CD4-positive, alpha-beta memory T cell (primary cell): ENCODE data around the gene AKR7A3. TPM values are rescaled to one million over a fixed set of nuclear protein-coding genes. Genes with fewer than 3 reads are reported as not detected.
"Not testable (repeated sequence)": the region's sequence is repeated elsewhere in the genome, so short reads cannot be mapped to it uniquely, and the experiment has no call there.

Experiments
- CTCF ChIA-PET: fragments of 350-600 bp; sonication (Branson Sonifier 250); formaldehyde crosslinking; loops from one replicate; lab custom pipeline; 2021; ENCODE audit warnings: inconsistent platforms; ENCODE audit not compliant: partially characterized antibody; lab: Charles Lee
- POLR2A ChIA-PET: fragments of 350-600 bp; sonication (Branson Sonifier 250); formaldehyde crosslinking; loops from one replicate; lab custom pipeline; 2021; ENCODE audit not compliant: partially characterized antibody; lab: Charles Lee
- DNase-seq, 5 donors: peaks; one replicate each; pipeline versions ENCODE4 v3.0.0 to v3.0.0-alpha.2; 2020 to 2022; ENCODE audit warnings: mixed read lengths in 1 of 5
- H3K27ac ChIP-seq: one replicate; pipeline ENCODE4 v1.7.0; 2013; ENCODE audit warnings: low read depth, low read length
- H3K27me3 ChIP-seq: 2 replicates; pipeline ENCODE4 v1.7.0; 2013; ENCODE audit warnings: mild to moderate bottlenecking, low read length, moderate library complexity; ENCODE audit not compliant: insufficient read depth
- H3K36me3 ChIP-seq: 2 replicates; pipeline ENCODE4 v1.7.0; 2013; ENCODE audit warnings: mild to moderate bottlenecking, low read length, moderate library complexity; ENCODE audit not compliant: insufficient read depth
- H3K4me1 ChIP-seq: 2 replicates; pipeline ENCODE4 v1.7.0; 2013; ENCODE audit warnings: mild to moderate bottlenecking, low read length, moderate library complexity; ENCODE audit not compliant: insufficient read depth
- H3K4me3 ChIP-seq, 2 donors: one replicate each; pipeline ENCODE4 v1.7.0; 2013; ENCODE audit warnings: low read length in 2 of 2, mild to moderate bottlenecking in 1 of 2
- H3K9me3 ChIP-seq, 2 donors: one replicate each; pipeline ENCODE4 v1.7.0; 2013; ENCODE audit warnings: low read length in 2 of 2, control low read depth in 1 of 2; ENCODE audit not compliant: control insufficient read depth in 1 of 2
- H3K27ac Mint-ChIP-seq, 7 donors: one replicate each; pipeline ENCODE4 v1.8.0; 2020 to 2021; ENCODE audit warnings: mixed read lengths in 7 of 7, mild to moderate bottlenecking in 6 of 7, inconsistent platforms in 3 of 7, moderate library complexity in 3 of 7
- H3K27me3 Mint-ChIP-seq, 2 donors: one replicate each; pipeline ENCODE4 v1.8.0; 2020 to 2021; ENCODE audit warnings: mixed read lengths in 2 of 2
- H3K36me3 Mint-ChIP-seq, 2 donors: one replicate each; pipeline ENCODE4 v1.8.0; 2020 to 2021; ENCODE audit warnings: mixed read lengths in 2 of 2, inconsistent platforms in 1 of 2, mild to moderate bottlenecking in 1 of 2
- H3K4me1 Mint-ChIP-seq, 4 donors: one replicate each; pipeline ENCODE4 v1.8.0; 2020 to 2021; ENCODE audit warnings: mixed read lengths in 4 of 4, mild to moderate bottlenecking in 1 of 4
- H3K4me3 Mint-ChIP-seq, 8 donors: one replicate each; pipeline ENCODE4 v1.8.0; 2020 to 2021; ENCODE audit warnings: mixed read lengths in 8 of 8, mild to moderate bottlenecking in 7 of 8, moderate library complexity in 6 of 8, inconsistent platforms in 3 of 8
- H3K9me3 Mint-ChIP-seq, 8 donors: one replicate each; pipeline ENCODE4 v1.8.0; 2020 to 2021; ENCODE audit warnings: mixed read lengths in 8 of 8, mild to moderate bottlenecking in 5 of 8, inconsistent platforms in 3 of 8, moderate library complexity in 1 of 8
- intact Hi-C: fragments of 100-400 bp; cut with micrococcal nuclease; formaldehyde crosslinking; loops from one replicate; pipeline ENCODE4 v1.15.1; 2023
- polyA plus RNA-seq, 2 donors: library from polyadenylated mRNA; unstranded; fragments of 300-500 nt; fragmentation: Illumina TruSeq; gene quantifications; one replicate each; pipeline ENCODE4 v1.2.3, GENCODE V29; 2021
- total RNA-seq, 2 experiments: library from RNA; stranded (reverse); gene quantifications; one replicate each; pipeline ENCODE4 v1.2.3, GENCODE V29; 2021

Gene AKR7A3
- total and polyA plus RNA-seq, 4 experiments from 2014 or later: 0.86 to 1.1 TPM; not detected in 2

GRCh38 chr1:19274636-19275035 lies 13.9 kb downstream of the AKR7A3 start:
- Histone ChIP-seq H3K36me3 (no peaks in the 10 kb centered on the region), H3K4me3 (no peak overlapping the region), H3K27me3 (no peaks in the 10 kb centered on the region), H3K9me3 (no peaks in the 10 kb centered on the region), H3K4me1 (no peaks in the 10 kb centered on the region), H3K27ac (no peak overlapping the region)
- no peak overlapping the region for H3K27ac Mint-ChIP-seq
- H3K36me3 Mint-ChIP-seq: peaks cover 1 to 8% of the 10 kb centered on the region in 2 donors
- H3K4me3 Mint-ChIP-seq: no peak overlapping the region
- intact Hi-C loops: no loop called here
- peaks cover 0 to 6% (median 1%) of the 10 kb centered on the region in 4 donors for H3K4me1 Mint-ChIP-seq
- DNase-seq: no peak
- CTCF ChIA-PET: no interaction called here
- peaks cover 0 to 16% (median 5%) of the 10 kb centered on the region in 8 donors for H3K9me3 Mint-ChIP-seq
- peaks cover 8 to 11% of the 10 kb centered on the region in 2 donors for H3K27me3 Mint-ChIP-seq
- POLR2A ChIA-PET: no interaction called here

DNA sequence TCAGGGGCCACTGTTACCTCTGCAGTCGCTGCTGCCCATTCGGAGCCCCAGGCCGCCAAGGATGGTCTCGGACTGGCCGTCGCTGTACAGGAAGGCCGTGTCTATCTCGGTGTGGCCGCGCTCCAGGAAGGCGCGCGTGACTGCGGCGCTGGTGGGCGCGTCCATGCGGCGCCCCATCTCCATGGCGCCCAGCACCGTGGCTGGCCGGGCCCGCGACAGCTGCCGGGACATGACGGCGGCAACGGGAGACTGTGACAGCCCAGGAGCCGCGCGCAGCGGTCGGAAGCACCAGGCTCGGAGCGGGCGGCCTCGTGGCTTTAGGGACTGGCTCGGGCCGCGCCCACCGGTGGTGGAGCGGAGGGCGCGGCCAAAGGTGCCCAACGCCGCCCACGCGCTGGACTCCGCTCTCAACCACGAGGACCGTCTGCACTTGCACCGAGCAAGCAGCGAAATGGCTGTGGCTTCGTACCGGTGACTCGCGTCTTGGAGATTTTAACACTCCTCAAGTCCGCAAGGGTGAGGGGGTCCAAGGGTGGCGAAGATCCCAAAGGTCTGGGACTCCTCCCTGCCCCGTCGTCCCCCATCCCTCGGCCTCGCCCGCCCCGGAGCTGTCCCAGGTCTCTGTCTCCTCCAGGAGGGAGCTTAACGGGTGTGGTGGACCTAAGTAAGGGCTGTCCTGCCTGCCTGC lies 14.6 kb downstream of the AKR7A3 start:
- peaks cover 0 to 16% (median 5%) of the 10 kb centered on the region in 8 donors for H3K9me3 Mint-ChIP-seq
- POLR2A ChIA-PET, H3K27ac ChIP-seq, intact Hi-C loops, H3K4me1 Mint-ChIP-seq, H3K4me3 Mint-ChIP-seq, H3K4me3 ChIP-seq, H3K36me3 ChIP-seq, H3K4me1 ChIP-seq, DNase-seq, CTCF ChIA-PET, H3K9me3 ChIP-seq, H3K27me3 ChIP-seq, H3K36me3 Mint-ChIP-seq, H3K27ac Mint-ChIP-seq: not testable (repeated sequence)
- peaks cover 8 to 11% of the 10 kb centered on the region in 2 donors for H3K27me3 Mint-ChIP-seq

DNA sequence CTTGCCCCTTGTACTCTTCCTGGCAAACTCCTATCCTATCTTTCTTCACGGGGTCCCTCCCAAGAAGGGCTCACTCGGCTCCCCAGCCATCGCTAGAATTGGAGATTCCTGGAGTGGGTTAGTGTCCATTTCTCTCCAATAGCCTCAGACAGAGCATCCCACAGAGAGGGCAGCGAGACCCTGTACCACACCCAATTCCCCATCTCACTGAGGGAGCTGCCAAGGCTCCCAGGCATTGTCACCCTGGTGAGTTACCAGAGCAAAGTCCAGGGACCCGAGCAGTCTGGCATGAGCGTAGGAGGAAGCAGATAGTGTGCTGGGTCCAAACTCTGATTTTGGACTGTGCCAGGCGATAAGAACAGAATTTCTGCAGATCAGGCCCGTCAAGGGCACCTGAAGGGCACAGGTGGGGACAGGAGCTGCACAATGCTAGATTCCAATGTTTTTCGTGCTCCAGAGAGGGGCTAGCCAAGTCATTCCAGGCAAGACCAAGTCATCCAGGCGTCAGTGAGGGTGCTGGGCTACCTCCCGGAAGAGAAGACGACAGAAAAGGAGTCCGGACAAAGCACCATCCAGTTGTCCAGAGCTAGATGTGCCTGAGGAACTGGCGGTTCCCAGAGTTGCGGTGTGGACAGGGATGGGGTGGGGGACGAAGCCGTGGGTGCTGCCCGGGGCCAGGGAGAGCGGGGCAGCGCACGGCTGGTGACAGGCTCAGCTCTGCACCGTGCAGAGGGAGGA lies 15.3 kb downstream of the AKR7A3 start:
- peaks cover 0 to 6% (median 1%) of the 10 kb centered on the region in 4 donors for H3K4me1 Mint-ChIP-seq
- H3K9me3 Mint-ChIP-seq: peaks cover 0 to 16% (median 5%) of the 10 kb centered on the region in 8 donors
- CTCF ChIA-PET: no interaction called here
- peaks cover 8 to 11% of the 10 kb centered on the region in 2 donors for H3K27me3 Mint-ChIP-seq
- peak overlapping the region in 4 of 8 donors; percentile 2 to 32 (median 6) for H3K4me3 Mint-ChIP-seq
- Histone ChIP-seq H3K9me3 (no peaks in the 10 kb centered on the region), H3K36me3 (no peaks in the 10 kb centered on the region), H3K27me3 (no peaks in the 10 kb centered on the region), H3K4me1 (no peaks in the 10 kb centered on the region), H3K4me3 (no peak overlapping the region), H3K27ac (no peak overlapping the region)
- no peak overlapping the region for H3K27ac Mint-ChIP-seq
- POLR2A ChIA-PET: no interaction called here
- H3K36me3 Mint-ChIP-seq: peaks cover 1 to 8% of the 10 kb centered on the region in 2 donors
- no peak for DNase-seq
- intact Hi-C loops: no loop called here

- CTCF ChIA-PET: no interaction called here
- no peak overlapping the region for H3K4me3 Mint-ChIP-seq
- POLR2A ChIA-PET: no interaction called here
Observed at GRCh38 chr1:19272064-19272463, 16.5 kb downstream of the AKR7A3 start.

GRCh38 chr1:19270343-19270730 lies 18.2 kb downstream of the AKR7A3 start:
- DNase-seq, H3K36me3 Mint-ChIP-seq, H3K4me1 ChIP-seq, H3K27ac ChIP-seq, H3K4me1 Mint-ChIP-seq, H3K4me3 Mint-ChIP-seq, H3K9me3 ChIP-seq, CTCF ChIA-PET, H3K36me3 ChIP-seq, intact Hi-C loops, H3K27ac Mint-ChIP-seq, H3K4me3 ChIP-seq, H3K27me3 ChIP-seq, POLR2A ChIA-PET: not testable (repeated sequence)
- peaks cover 8 to 12% of the 10 kb centered on the region in 2 donors for H3K27me3 Mint-ChIP-seq
- H3K9me3 Mint-ChIP-seq: peaks cover 0 to 14% (median 3%) of the 10 kb centered on the region in 8 donors

More at GRCh38 chr1:19272064-19272463, 16.5 kb downstream of the AKR7A3 start:
- peaks cover 8 to 11% of the 10 kb centered on the region in 2 donors for H3K27me3 Mint-ChIP-seq
- Histone ChIP-seq H3K27me3 (no peaks in the 10 kb centered on the region), H3K27ac (no peak overlapping the region), H3K4me1 (no peaks in the 10 kb centered on the region), H3K9me3 (no peaks in the 10 kb centered on the region), H3K4me3 (no peak overlapping the region), H3K36me3 (no peaks in the 10 kb centered on the region)
- intact Hi-C loops: no loop called here
- H3K9me3 Mint-ChIP-seq: peaks cover 0 to 16% (median 5%) of the 10 kb centered on the region in 8 donors
- no peak for DNase-seq
- peaks cover 1 to 8% of the 10 kb centered on the region in 2 donors for H3K36me3 Mint-ChIP-seq
- H3K27ac Mint-ChIP-seq: no peak overlapping the region
- H3K4me1 Mint-ChIP-seq: peaks cover 0 to 6% (median 1%) of the 10 kb centered on the region in 4 donors

DNA sequence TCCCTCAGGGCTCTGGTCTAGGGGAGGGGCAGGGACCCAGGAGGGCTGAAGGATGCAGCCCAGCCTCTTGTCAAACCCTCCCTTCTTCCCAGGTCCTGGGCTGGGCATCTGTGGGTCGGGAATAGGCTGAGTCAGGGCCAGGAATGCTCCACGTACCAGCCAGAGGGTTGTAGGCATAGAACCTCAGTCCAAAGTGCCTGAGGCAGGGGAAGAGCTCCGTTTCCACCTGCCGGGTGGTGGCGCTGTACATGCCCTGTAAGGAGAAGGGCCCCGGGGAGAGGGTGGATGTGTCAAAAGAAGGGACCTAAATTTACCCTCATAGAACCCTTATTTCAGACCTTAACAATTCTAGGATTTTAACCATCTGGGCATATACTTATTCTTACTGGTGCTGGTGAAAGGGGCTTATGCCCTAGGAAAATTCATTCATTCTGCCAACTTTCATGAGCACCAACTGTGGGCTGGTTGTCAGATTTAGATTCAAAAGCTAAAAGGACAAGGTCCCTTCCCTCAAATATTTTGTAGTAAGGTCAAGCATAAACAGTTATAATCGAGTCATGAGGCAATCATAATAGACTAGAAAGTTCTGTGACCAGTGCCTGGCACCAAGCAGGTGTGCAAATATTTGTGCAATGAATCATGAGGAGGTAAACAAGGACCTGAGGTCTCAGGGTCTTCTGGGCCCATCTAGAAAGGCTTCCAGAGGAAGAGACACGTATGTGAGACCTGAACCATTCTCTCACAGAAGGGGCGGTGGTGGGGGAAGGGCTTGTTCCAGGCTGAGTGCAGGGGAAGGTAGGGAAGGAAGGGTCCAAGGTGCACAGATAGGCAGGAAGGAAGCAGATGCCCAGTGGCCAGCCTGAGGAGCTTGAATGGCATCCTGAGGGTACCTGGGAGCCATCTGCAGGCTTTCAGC lies 18.9 kb downstream of the AKR7A3 start:
- H3K36me3 ChIP-seq, H3K4me1 ChIP-seq, H3K27ac ChIP-seq, POLR2A ChIA-PET, H3K36me3 Mint-ChIP-seq, H3K4me3 ChIP-seq, CTCF ChIA-PET, DNase-seq, H3K4me1 Mint-ChIP-seq, H3K9me3 Mint-ChIP-seq, H3K27me3 ChIP-seq, H3K27ac Mint-ChIP-seq, H3K4me3 Mint-ChIP-seq, intact Hi-C loops, H3K9me3 ChIP-seq: not testable (repeated sequence)
- H3K27me3 Mint-ChIP-seq: peaks cover 8 to 12% of the 10 kb centered on the region in 2 donors

GRCh38 chr1:19268445-19268844 lies 20.1 kb downstream of the AKR7A3 start:
- no peaks in the 10 kb centered on the region for H3K27me3 ChIP-seq
- no peak overlapping the region for H3K4me3 Mint-ChIP-seq
- H3K9me3 Mint-ChIP-seq: peaks cover 0 to 5% (median 1%) of the 10 kb centered on the region in 8 donors
- H3K4me3 ChIP-seq: no peak overlapping the region
- DNase-seq: no peak
- H3K27me3 Mint-ChIP-seq: peaks cover 7 to 8% of the 10 kb centered on the region in 2 donors
- H3K9me3 ChIP-seq: no peaks in the 10 kb centered on the region
- POLR2A ChIA-PET: no interaction called here
- intact Hi-C loops: no loop called here
- peaks cover 0 to 4% of the 10 kb centered on the region in 2 donors for H3K36me3 Mint-ChIP-seq
- H3K27ac Mint-ChIP-seq: no peak overlapping the region
- CTCF ChIA-PET: no interaction called here
- H3K4me1 Mint-ChIP-seq: peaks cover 0 to 4% (median 1%) of the 10 kb centered on the region in 4 donors
- H3K4me1 ChIP-seq: no peaks in the 10 kb centered on the region
- H3K27ac ChIP-seq: no peak overlapping the region
- no peaks in the 10 kb centered on the region for H3K36me3 ChIP-seq
